Measurements from ENCODE around the gene MORN4. TPM values are rescaled to one million over a fixed set of nuclear protein-coding genes. Genes with fewer than 3 reads are reported as not detected.

Gene MORN4
- total RNA-seq, 1 donor from 2014 or later, result 5.4 TPM

GRCh38 chr10:97567891-97568290, 65.4 kb downstream of the MORN4 start:
- Histone ChIP-seq H3K4me1 (peaks cover 9% of the 10 kb centered on the region), H3K27ac (no peak overlapping the region), H3K9me3 (no peaks in the 10 kb centered on the region), H3K36me3 (peaks cover 42% of the 10 kb centered on the region), H3K4me3 (no peak overlapping the region), H3K27me3 (ENCODE audit: low read depth) (no peaks in the 10 kb centered on the region)
- TF ChIP-seq, protein P1, sequence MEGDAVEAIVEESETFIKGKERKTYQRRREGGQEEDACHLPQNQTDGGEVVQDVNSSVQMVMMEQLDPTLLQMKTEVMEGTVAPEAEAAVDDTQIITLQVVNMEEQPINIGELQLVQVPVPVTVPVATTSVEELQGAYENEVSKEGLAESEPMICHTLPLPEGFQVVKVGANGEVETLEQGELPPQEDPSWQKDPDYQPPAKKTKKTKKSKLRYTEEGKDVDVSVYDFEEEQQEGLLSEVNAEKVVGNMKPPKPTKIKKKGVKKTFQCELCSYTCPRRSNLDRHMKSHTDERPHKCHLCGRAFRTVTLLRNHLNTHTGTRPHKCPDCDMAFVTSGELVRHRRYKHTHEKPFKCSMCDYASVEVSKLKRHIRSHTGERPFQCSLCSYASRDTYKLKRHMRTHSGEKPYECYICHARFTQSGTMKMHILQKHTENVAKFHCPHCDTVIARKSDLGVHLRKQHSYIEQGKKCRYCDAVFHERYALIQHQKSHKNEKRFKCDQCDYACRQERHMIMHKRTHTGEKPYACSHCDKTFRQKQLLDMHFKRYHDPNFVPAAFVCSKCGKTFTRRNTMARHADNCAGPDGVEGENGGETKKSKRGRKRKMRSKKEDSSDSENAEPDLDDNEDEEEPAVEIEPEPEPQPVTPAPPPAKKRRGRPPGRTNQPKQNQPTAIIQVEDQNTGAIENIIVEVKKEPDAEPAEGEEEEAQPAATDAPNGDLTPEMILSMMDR (IDR thresholded peaks at IDR 0.05), result no peak
- no peak for ATAC-seq
- DNase-seq, result no peak
- intact Hi-C loops (cut with DNase I), result no loop called here

- no peak for DNase-seq
- TF ChIP-seq, protein P1 (IDR thresholded peaks at IDR 0.05), result no peak
- Histone ChIP-seq H3K27me3 (ENCODE audit: low read depth) (no peaks in the 10 kb centered on the region), H3K27ac (no peak overlapping the region), H3K9me3 (no peaks in the 10 kb centered on the region), H3K4me3 (no peak overlapping the region), H3K4me1 (no peaks in the 10 kb centered on the region), H3K36me3 (peaks cover 38% of the 10 kb centered on the region)
- ATAC-seq, result no peak
- intact Hi-C loops (cut with DNase I), result no loop called here
These were observed 66.8 kb downstream of the MORN4 start for GRCh38 chr10:97566336-97566996.

GRCh38 chr10:97564776-97565175, 68.5 kb downstream of the MORN4 start:
- H3K4me1 ChIP-seq, result no peaks in the 10 kb centered on the region
- H3K9me3 ChIP-seq, result no peaks in the 10 kb centered on the region
- ATAC-seq, result no peak
- H3K27me3 ChIP-seq (ENCODE audit: low read depth), result no peaks in the 10 kb centered on the region
- intact Hi-C loops (cut with DNase I), result no loop called here
- H3K27ac ChIP-seq, result no peak overlapping the region
- H3K36me3 ChIP-seq, result peaks cover 21% of the 10 kb centered on the region
- TF ChIP-seq, protein P1 (IDR thresholded peaks at IDR 0.05), result no peak
- no peak for DNase-seq
- no peak overlapping the region for H3K4me3 ChIP-seq

Other genes with a start within 250 kb of the MORN4 start
- gene RRP12, start 232.2 kb downstream of the MORN4 start, total RNA-seq, result 24.0 TPM
- 133 TPM for gene PGAM1, start 207.3 kb downstream of the MORN4 start, total RNA-seq
- 31.0 TPM for gene EXOSC1, start 187.5 kb downstream of the MORN4 start, total RNA-seq
- 56.5 TPM for gene ZDHHC16, start 187.3 kb downstream of the MORN4 start, total RNA-seq
- 65.5 TPM for gene MMS19, start 135.1 kb downstream of the MORN4 start, total RNA-seq
- gene UBTD1, start 134.6 kb downstream of the MORN4 start, total RNA-seq, result 37.7 TPM
- gene ANKRD2, start 60.7 kb downstream of the MORN4 start, total RNA-seq, result 0.35 TPM
- 1.1 TPM for gene HOGA1, start 49.1 kb downstream of the MORN4 start, total RNA-seq
- gene C10orf62, start 43.8 kb downstream of the MORN4 start, total RNA-seq, result not detected
- 29.7 TPM for gene PI4K2A, start 7.2 kb upstream of the MORN4 start, total RNA-seq
- gene AVPI1, start 53.7 kb upstream of the MORN4 start, total RNA-seq, result 22.6 TPM
- 36.5 TPM for gene MARVELD1, start 80.2 kb upstream of the MORN4 start, total RNA-seq
- gene ZFYVE27, start 103.6 kb upstream of the MORN4 start, total RNA-seq, result 28.3 TPM
- 0.27 TPM for gene SFRP5, start 138.5 kb upstream of the MORN4 start, total RNA-seq
- gene GOLGA7B, start 216.3 kb upstream of the MORN4 start, total RNA-seq, result 1.0 TPM